SK-N-SH (cell line): ENCODE measurements around the gene PRKD3.

ENCODE experiments used
- CHD2 ChIP-seq: fragments of 150-350 bp; IDR thresholded peaks from 2 replicates; pipeline ENCODE4 v1.6.1; 2018; ENCODE audit warnings: low read length; ENCODE audit not compliant: partially characterized antibody
- CTCF ChIP-seq: fragments of 200-600 bp; sonication (generic); IDR thresholded peaks from 2 replicates; pipeline ENCODE4 v1.6.1; 2017; ENCODE audit warnings: antibody characterized with exemption, mild to moderate bottlenecking, moderate library complexity
- EP300 ChIP-seq, 2 experiments: IDR thresholded peaks; 2 replicates each; pipeline versions ENCODE4 v1.4.0 to v1.6.1; 2012; ENCODE audit warnings: borderline replicate concordance in 1 of 2, low read depth in 1 of 2, low read length in 1 of 2
- EZH2phosphoT487 ChIP-seq: fragments of 200-600 bp; sonication (generic); IDR thresholded peaks from 2 replicates; pipeline ENCODE4 v1.6.1; 2017; ENCODE audit warnings: low read depth, mixed run types, mild to moderate bottlenecking, antibody characterized with exemption, moderate library complexity, borderline replicate concordance
- GATA2 ChIP-seq: sonication (generic); formaldehyde crosslinking; IDR thresholded peaks from 2 replicates; pipeline ENCODE4 v1.5.0; 2020; ENCODE audit warnings: mild to moderate bottlenecking, missing genetic modification reagents
- JUND ChIP-seq: IDR thresholded peaks from 2 replicates; pipeline ENCODE4 v1.4.0; 2012
- NFIC ChIP-seq: IDR thresholded peaks from 2 replicates; pipeline ENCODE4 v1.4.0; 2012; ENCODE audit warnings: borderline replicate concordance
- RAD21 ChIP-seq: IDR thresholded peaks from 2 replicates; pipeline ENCODE4 v1.6.1; 2012; ENCODE audit warnings: mild to moderate bottlenecking, low read length
- REST ChIP-seq: IDR thresholded peaks from 2 replicates; pipeline ENCODE4 v1.6.1; 2012; ENCODE audit warnings: mild to moderate bottlenecking, low read depth, low read length, moderate library complexity
- SIN3A ChIP-seq: IDR thresholded peaks from 2 replicates; pipeline ENCODE4 v1.6.1; 2012; ENCODE audit warnings: low read depth, mild to moderate bottlenecking, low read length, moderate library complexity, borderline replicate concordance
- SMC3 ChIP-seq: IDR thresholded peaks from 2 replicates; pipeline ENCODE4 v1.6.1; 2012; ENCODE audit warnings: low read depth, low read length, improper control_type of control experiment
- USF2 ChIP-seq: fragments of 150-350 bp; IDR thresholded peaks from 2 replicates; pipeline ENCODE4 v1.6.1; 2017; ENCODE audit warnings: antibody characterized with exemption, low read length, low read depth, borderline replicate concordance
- YY1 ChIP-seq: IDR thresholded peaks from 2 replicates; pipeline ENCODE4 v1.4.0; 2012; ENCODE audit warnings: low read depth, mild to moderate bottlenecking
- ZBTB33 ChIP-seq: IDR thresholded peaks from 2 replicates; pipeline ENCODE4 v1.4.0; 2012; ENCODE audit warnings: low read depth, borderline replicate concordance

- TF ChIP-seq REST (no peak), GATA2 (CRISPR knock-in tag) (no peak), EZH2phosphoT487 (no peak), CTCF (no peak), JUND (no peak), USF2 (no peak), SIN3A (no peak), NFIC (no peak), EP300 (IDR thresholded peaks at IDR 0.05; ENCODE audit: borderline replicate concordance in 1 of 2, low read depth in 1 of 2, low read length in 1 of 2) (no peak), SMC3 (no peak), YY1 (no peak), CHD2 (no peak), ZBTB33 (no peak), RAD21 (no peak)
Observed at GRCh38 chr2:37319754-37320609, 4.7 kb downstream of the PRKD3 start.
